GM23338 (cell line): Measurements from ENCODE around the gene CREB3L2. TPM values are rescaled to one million over a fixed set of nuclear protein-coding genes. Genes with fewer than 3 reads are reported as not detected.

ENCODE experiments used
- ATAC-seq: fragments of 200-7000 bp; cut with Tn5 transposase; 3 replicates; pipeline ENCODE4 v1.9.1; 2020
- DNase-seq: peaks from one replicate; pipeline ENCODE4 v3.0.0-alpha.2; 2015; ENCODE audit warnings: low spot score
- H2AFZ ChIP-seq: fragments of 200-600 bp; sonication (generic); 2 replicates; pipeline ENCODE4 v1.8.0; 2016; ENCODE audit warnings: antibody characterized with exemption, mild to moderate bottlenecking, moderate library complexity
- H3F3A ChIP-seq: fragments of 200-600 bp; sonication (generic); replicated peaks from 2 replicates; pipeline ENCODE4 v1.8.0; 2017; ENCODE audit warnings: antibody characterized with exemption, mixed run types, low read depth
- H3K27ac ChIP-seq: fragments of 200-600 bp; sonication (generic); 2 replicates; pipeline ENCODE4 v1.6.1; 2016; ENCODE audit warnings: low read depth
- H3K27me3 ChIP-seq: fragments of 200-600 bp; sonication (generic); 2 replicates; pipeline ENCODE4 v1.8.0; 2016; ENCODE audit warnings: mild to moderate bottlenecking, mixed run types, moderate library complexity; ENCODE audit not compliant: insufficient read depth
- H3K36me3 ChIP-seq: fragments of 200-600 bp; sonication (generic); 2 replicates; pipeline ENCODE4 v1.8.0; 2016; ENCODE audit warnings: mild to moderate bottlenecking; ENCODE audit not compliant: insufficient read depth
- H3K4me1 ChIP-seq: fragments of 200-600 bp; sonication (generic); 2 replicates; pipeline ENCODE4 v1.8.0; 2016; ENCODE audit warnings: mild to moderate bottlenecking, moderate library complexity; ENCODE audit not compliant: insufficient read depth
- H3K4me2 ChIP-seq: fragments of 200-600 bp; sonication (generic); 2 replicates; pipeline ENCODE4 v1.7.1; 2017; ENCODE audit warnings: mixed run types
- H3K4me3 ChIP-seq: fragments of 200-600 bp; sonication (generic); 2 replicates; pipeline ENCODE4 v1.6.1; 2016; ENCODE audit warnings: mixed run types
- H3K79me2 ChIP-seq: fragments of 200-600 bp; sonication (generic); replicated peaks from 2 replicates; pipeline ENCODE4 v1.8.0; 2017; ENCODE audit warnings: mild to moderate bottlenecking; ENCODE audit not compliant: insufficient read depth
- H3K9me2 ChIP-seq: fragments of 200-600 bp; sonication (generic); 2 replicates; pipeline ENCODE4 v1.8.0; 2017; ENCODE audit not compliant: insufficient read depth
- H4K20me1 ChIP-seq: fragments of 200-600 bp; sonication (generic); replicated peaks from 2 replicates; pipeline ENCODE4 v1.8.0; 2017; ENCODE audit warnings: mild to moderate bottlenecking; ENCODE audit not compliant: insufficient read depth
- H3K27ac Mint-ChIP-seq: 2 replicates; pipeline ENCODE4 v1.8.0; 2020; ENCODE audit warnings: inconsistent platforms, mild to moderate bottlenecking, moderate library complexity, mixed read lengths
- H3K27me3 Mint-ChIP-seq: 3 replicates; pipeline ENCODE4 v1.8.0; 2022; ENCODE audit warnings: low read depth, mild to moderate bottlenecking, moderate library complexity, mixed read lengths, inconsistent platforms; ENCODE audit not compliant: insufficient read depth, poor library complexity
- H3K36me3 Mint-ChIP-seq: 3 replicates; pipeline ENCODE4 v1.8.0; 2021; ENCODE audit warnings: low read depth, mild to moderate bottlenecking, inconsistent platforms, moderate library complexity, mixed read lengths
- H3K4me1 Mint-ChIP-seq: 3 replicates; pipeline ENCODE4 v1.8.0; 2020; ENCODE audit warnings: mild to moderate bottlenecking, inconsistent platforms, mixed read lengths
- H3K4me3 Mint-ChIP-seq: 3 replicates; pipeline ENCODE4 v1.8.0; 2021; ENCODE audit warnings: moderate library complexity, mild to moderate bottlenecking, inconsistent platforms, mixed read lengths
- H3K9me3 Mint-ChIP-seq: 3 replicates; pipeline ENCODE4 v1.8.0; 2020; ENCODE audit warnings: moderate library complexity, mild to moderate bottlenecking, inconsistent platforms, mixed read lengths
- CREB1 ChIP-seq: fragments of 250-450 bp; sonication (Bioruptor Pico); IDR thresholded peaks from 2 replicates; pipeline ENCODE4 v1.5.0; 2020; ENCODE audit warnings: low read depth, mild to moderate bottlenecking, moderate library complexity
- ETS1 ChIP-seq: IDR thresholded peaks from 2 replicates; pipeline ENCODE4 v1.6.1; 2016; ENCODE audit warnings: antibody characterized with exemption
- EZH2 ChIP-seq: fragments of 200-600 bp; sonication (generic); IDR thresholded peaks from one replicate; pipeline ENCODE4 v1.8.0; 2017; ENCODE audit warnings: antibody characterized with exemption, mild to moderate bottlenecking, low read depth; ENCODE audit not compliant: unreplicated experiment
- EZH2phosphoT487 ChIP-seq: fragments of 200-600 bp; sonication (generic); IDR thresholded peaks from one replicate; pipeline ENCODE4 v1.8.1; 2018; ENCODE audit warnings: antibody characterized with exemption; ENCODE audit not compliant: unreplicated experiment
- JUNB ChIP-seq: IDR thresholded peaks from one replicate; pipeline ENCODE4 v1.6.1; 2016; ENCODE audit warnings: antibody characterized with exemption; ENCODE audit not compliant: unreplicated experiment
- NANOG ChIP-seq: IDR thresholded peaks from 2 replicates; pipeline ENCODE4 v1.6.1; 2016; ENCODE audit warnings: antibody characterized with exemption, borderline replicate concordance
- POLR2AphosphoS5 ChIP-seq: IDR thresholded peaks from 2 replicates; pipeline ENCODE4 v1.6.1; 2016; ENCODE audit warnings: antibody characterized with exemption, low read depth
- STAT1 ChIP-seq: IDR thresholded peaks from one replicate; pipeline ENCODE4 v1.6.1; 2016; ENCODE audit warnings: antibody characterized with exemption; ENCODE audit not compliant: unreplicated experiment
- ZNF114 ChIP-seq: fragments of 250-450 bp; sonication (Bioruptor Pico); IDR thresholded peaks from 2 replicates; pipeline ENCODE4 v1.5.0; 2020; ENCODE audit warnings: mild to moderate bottlenecking, moderate library complexity
- ZNF331 ChIP-seq: fragments of 250-450 bp; sonication (Bioruptor Pico); IDR thresholded peaks from 2 replicates; pipeline ENCODE4 v1.5.0; 2020; ENCODE audit warnings: low read depth, mild to moderate bottlenecking, moderate library complexity
- ZNF462 ChIP-seq: fragments of 250-450 bp; sonication (Bioruptor Pico); IDR thresholded peaks from 2 replicates; pipeline ENCODE4 v1.5.0; 2020; ENCODE audit warnings: mild to moderate bottlenecking, moderate library complexity
- polyA plus RNA-seq: library from polyadenylated mRNA; unstranded; fragments of >200 nt; fragmentation: Nextera tagmentation; extraction: Ambion mirVana; gene quantifications from 2 replicates; pipeline ENCODE4 v1.2.1, GENCODE V29; 2016
- total RNA-seq: library from RNA; depleted of rRNA; stranded (reverse); fragments of >200 nt; shearing (Covaris generic); gene quantifications from 2 replicates; pipeline ENCODE4 v1.2.3, GENCODE V29; 2014
- TF ChIP-seq, protein P1 (sequence below): IDR thresholded peaks from one replicate; pipeline ENCODE4 v1.6.1; 2018; ENCODE audit warnings: antibody characterized with exemption; ENCODE audit not compliant: unreplicated experiment
- TF ChIP-seq, protein P2 (sequence below), 2 experiments: fragments of 200-600 bp in 1 of 2; sonication (generic) in 1 of 2; conservative IDR thresholded peaks; 2 replicates each; pipeline versions ENCODE4 v1.5.1 to v1.6.1; 2016 to 2017; ENCODE audit warnings: antibody characterized with exemption in 2 of 2, low read depth in 2 of 2, mild to moderate bottlenecking in 2 of 2, moderate library complexity in 1 of 2

Gene CREB3L2
- total and polyA plus RNA-seq, 2 experiments from 2014 or later = 14.5 to 27.1 TPM

- DNase-seq = no peak
- Mint-ChIP-seq H3K27me3 (peaks cover 7% of the 10 kb centered on the region), H3K36me3 (no peaks in the 10 kb centered on the region), H3K27ac (no peak overlapping the region), H3K4me1 (peaks cover 11% of the 10 kb centered on the region), H3K4me3 (no peak overlapping the region), H3K9me3 (peaks cover 2% of the 10 kb centered on the region; the same call in 1 of the 3 replicates)
- Histone ChIP-seq H2AFZ (peak overlapping the region; percentile 35; the same call in 1 of the 2 replicates), H3K27ac (no peak overlapping the region), H3K79me2 (no peaks in the 10 kb centered on the region), H4K20me1 (no peaks in the 10 kb centered on the region), H3K36me3 (no peaks in the 10 kb centered on the region), H3K4me1 (peaks cover 40% of the 10 kb centered on the region), H3K27me3 (no peaks in the 10 kb centered on the region), H3F3A (0 out of 2 replicates have a peak, but pooled peaks cover 3% of the 10 kb centered on the region), H3K4me2 (0 out of 2 replicates have a peak overlapping the region, but pooled peaks have one; percentile 35), H3K9me2 (no peaks in the 10 kb centered on the region), H3K4me3 (no peak overlapping the region)
- ATAC-seq = no peak
- no peak for TF ChIP-seq ZNF462 (CRISPR knock-in tag)
- TF ChIP-seq CREB1 (CRISPR knock-in tag) = no peak
- no peak for TF ChIP-seq STAT1
- TF ChIP-seq ZNF331 (CRISPR knock-in tag) = no peak
- TF ChIP-seq EZH2 = no peak
- no peak for TF ChIP-seq EZH2phosphoT487
- TF ChIP-seq JUNB = no peak
- TF ChIP-seq ZNF114 (CRISPR knock-in tag) = no peak
- TF ChIP-seq, protein P1, sequence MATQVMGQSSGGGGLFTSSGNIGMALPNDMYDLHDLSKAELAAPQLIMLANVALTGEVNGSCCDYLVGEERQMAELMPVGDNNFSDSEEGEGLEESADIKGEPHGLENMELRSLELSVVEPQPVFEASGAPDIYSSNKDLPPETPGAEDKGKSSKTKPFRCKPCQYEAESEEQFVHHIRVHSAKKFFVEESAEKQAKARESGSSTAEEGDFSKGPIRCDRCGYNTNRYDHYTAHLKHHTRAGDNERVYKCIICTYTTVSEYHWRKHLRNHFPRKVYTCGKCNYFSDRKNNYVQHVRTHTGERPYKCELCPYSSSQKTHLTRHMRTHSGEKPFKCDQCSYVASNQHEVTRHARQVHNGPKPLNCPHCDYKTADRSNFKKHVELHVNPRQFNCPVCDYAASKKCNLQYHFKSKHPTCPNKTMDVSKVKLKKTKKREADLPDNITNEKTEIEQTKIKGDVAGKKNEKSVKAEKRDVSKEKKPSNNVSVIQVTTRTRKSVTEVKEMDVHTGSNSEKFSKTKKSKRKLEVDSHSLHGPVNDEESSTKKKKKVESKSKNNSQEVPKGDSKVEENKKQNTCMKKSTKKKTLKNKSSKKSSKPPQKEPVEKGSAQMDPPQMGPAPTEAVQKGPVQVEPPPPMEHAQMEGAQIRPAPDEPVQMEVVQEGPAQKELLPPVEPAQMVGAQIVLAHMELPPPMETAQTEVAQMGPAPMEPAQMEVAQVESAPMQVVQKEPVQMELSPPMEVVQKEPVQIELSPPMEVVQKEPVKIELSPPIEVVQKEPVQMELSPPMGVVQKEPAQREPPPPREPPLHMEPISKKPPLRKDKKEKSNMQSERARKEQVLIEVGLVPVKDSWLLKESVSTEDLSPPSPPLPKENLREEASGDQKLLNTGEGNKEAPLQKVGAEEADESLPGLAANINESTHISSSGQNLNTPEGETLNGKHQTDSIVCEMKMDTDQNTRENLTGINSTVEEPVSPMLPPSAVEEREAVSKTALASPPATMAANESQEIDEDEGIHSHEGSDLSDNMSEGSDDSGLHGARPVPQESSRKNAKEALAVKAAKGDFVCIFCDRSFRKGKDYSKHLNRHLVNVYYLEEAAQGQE = no peak
- TF ChIP-seq, protein P2, sequence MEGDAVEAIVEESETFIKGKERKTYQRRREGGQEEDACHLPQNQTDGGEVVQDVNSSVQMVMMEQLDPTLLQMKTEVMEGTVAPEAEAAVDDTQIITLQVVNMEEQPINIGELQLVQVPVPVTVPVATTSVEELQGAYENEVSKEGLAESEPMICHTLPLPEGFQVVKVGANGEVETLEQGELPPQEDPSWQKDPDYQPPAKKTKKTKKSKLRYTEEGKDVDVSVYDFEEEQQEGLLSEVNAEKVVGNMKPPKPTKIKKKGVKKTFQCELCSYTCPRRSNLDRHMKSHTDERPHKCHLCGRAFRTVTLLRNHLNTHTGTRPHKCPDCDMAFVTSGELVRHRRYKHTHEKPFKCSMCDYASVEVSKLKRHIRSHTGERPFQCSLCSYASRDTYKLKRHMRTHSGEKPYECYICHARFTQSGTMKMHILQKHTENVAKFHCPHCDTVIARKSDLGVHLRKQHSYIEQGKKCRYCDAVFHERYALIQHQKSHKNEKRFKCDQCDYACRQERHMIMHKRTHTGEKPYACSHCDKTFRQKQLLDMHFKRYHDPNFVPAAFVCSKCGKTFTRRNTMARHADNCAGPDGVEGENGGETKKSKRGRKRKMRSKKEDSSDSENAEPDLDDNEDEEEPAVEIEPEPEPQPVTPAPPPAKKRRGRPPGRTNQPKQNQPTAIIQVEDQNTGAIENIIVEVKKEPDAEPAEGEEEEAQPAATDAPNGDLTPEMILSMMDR (conservative IDR thresholded peaks at IDR 0.05; ENCODE audit: low read depth in 2 of 2) = no peak
- no peak for TF ChIP-seq NANOG
- TF ChIP-seq POLR2AphosphoS5 = no peak
- TF ChIP-seq ETS1 = no peak
Observed at GRCh38 chr7:138015096-138015495, 13.2 kb upstream of the CREB3L2 start.
